Stimulated activated CD4-positive, alpha-beta T cell treated with anti-CD3 and anti-CD28 coated beads, Interleukin-1b, Interleukin-23, amount 100 ng/mL, for 4 hours (primary cell): ENCODE measurements around the gene AP1M2.
"Not testable (repeated sequence)": the region's sequence is repeated elsewhere in the genome, so short reads cannot be mapped to it uniquely, and the experiment has no call there.

Experiments used
- DNase-seq, 2 donors: peaks; one replicate each; pipeline ENCODE4 v3.0.0-alpha.2; 2020; ENCODE audit warnings: low read depth in 2 of 2

AP1M2 gene

DNA sequence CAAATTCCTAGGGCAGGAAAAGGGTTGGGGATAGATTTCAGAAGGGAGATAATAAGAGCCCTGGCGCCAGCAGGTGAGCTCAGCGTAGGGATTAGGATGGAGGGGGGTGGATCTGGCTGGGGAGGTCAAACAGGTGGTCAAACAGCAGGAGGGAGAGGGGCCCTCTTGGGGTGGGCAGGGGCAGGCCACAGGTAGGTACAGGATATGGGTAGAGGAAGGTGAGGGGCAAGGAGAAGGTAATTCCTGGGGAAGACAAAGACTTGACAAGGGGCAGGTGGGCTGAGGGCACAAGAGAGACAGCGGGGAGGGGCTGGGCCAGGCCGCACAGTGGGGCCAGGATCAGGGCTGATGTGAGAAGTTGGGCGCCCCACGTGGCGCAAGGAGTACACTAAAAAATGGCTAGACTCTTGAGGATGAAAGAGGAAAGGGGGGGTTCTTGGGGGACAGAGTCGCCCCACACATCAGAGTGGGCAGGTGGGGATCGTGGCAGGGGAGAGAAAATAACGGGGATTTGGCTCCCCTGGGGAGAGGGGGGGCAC is 22.0 kb downstream of the AP1M2 start:
- peak; percentile 37 to 50 for DNase-seq

DNA sequence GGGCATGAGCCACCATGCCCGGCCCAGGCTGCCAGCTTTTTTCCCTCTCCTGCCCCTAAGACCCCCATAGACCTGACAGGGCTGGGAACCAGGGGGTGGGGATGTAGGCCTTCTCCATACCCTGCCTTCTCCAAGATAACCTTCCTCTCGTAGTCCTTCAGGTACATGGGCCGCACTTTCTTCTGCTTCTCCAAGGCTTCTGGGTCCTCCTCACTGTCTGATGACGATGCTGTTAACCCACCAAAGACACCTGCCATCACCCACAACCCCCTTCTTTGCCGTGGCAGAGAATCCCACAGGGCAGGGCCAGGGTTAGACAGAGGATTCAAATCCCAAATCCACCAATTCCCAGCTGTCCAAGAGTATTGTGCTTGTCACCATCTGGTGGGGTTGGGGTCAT is 24.5 kb downstream of the AP1M2 start:
- no peak for DNase-seq

DNA sequence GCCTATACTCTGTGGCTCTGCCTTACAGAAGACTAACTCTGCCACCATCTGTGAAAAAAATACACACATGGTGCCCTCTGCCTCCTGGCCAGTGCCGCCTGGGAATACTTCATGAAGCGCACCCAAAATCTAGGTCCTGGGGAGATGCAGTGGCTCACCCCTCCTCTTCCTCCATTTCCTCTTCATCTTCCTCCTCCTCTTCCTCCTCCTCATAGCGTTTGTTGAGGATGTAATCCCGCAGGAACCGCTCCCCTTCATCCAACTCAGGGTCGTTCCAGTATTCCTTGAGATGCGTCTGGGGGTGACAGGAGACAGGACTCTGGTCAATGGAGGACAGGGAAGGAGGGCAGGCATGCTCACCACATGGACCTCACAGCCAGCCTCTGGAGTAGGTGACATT is 27.0 kb downstream of the AP1M2 start:
- DNase-seq = no peak

DNA sequence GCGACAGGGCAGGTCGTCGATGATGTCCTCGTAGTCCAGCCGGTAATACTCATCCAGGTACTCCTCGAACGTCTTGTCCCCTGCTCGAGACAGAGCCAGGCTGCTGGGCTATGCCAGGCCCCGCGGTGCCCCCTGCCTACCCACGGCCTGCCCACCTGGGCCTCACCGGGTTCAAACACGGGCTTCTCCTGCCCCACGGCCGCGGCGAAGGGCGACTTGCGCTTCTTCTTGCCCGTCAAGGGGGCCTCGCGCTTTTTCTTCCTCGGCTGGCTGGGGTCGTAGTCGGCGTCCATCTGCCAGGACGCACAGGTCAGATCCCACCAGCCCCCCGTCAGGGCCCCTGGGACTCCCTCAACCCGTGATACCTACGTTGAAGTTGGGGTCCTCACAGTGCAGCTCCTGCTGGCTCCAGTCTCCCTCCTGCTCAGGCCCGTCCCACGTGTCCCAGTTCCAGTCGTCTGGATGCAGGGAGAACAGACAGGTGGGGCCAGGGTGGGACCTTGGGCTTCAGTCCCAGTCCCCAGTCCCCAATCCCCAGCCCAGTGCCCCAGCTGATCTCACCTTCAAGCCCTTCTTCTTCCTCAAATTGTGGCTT is 29.4 kb downstream of the AP1M2 start:
- no peak for DNase-seq

DNA sequence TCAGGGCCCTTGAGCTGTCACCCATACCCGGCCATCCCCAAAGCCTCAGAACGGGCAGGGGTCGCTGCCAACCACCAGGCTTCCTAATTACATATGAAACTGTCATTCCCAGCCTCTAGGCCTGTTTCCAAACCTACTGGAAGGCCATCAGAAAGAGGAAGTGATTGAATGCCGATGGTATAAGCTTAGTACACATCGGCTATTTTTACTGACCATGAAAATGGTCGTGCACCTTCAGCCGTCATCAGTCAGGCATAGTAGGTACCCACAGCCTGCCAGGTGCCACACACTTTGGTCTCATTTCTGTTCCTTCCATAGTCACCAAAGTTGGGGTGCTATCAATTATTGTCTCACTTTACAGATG is 31.5 kb downstream of the AP1M2 start:
- DNase-seq = no peak

- DNase-seq = no peak
Observed at GRCh38 chr19:10554760-10555609, 32.1 kb downstream of the AP1M2 start.

GRCh38 chr19:10553943-10554381 is 33.1 kb downstream of the AP1M2 start:
- DNase-seq = no peak

GRCh38 chr19:10553087-10553667 is 33.9 kb downstream of the AP1M2 start:
- no peak for DNase-seq

GRCh38 chr19:10552510-10553053 is 34.5 kb downstream of the AP1M2 start:
- no peak for DNase-seq

DNA sequence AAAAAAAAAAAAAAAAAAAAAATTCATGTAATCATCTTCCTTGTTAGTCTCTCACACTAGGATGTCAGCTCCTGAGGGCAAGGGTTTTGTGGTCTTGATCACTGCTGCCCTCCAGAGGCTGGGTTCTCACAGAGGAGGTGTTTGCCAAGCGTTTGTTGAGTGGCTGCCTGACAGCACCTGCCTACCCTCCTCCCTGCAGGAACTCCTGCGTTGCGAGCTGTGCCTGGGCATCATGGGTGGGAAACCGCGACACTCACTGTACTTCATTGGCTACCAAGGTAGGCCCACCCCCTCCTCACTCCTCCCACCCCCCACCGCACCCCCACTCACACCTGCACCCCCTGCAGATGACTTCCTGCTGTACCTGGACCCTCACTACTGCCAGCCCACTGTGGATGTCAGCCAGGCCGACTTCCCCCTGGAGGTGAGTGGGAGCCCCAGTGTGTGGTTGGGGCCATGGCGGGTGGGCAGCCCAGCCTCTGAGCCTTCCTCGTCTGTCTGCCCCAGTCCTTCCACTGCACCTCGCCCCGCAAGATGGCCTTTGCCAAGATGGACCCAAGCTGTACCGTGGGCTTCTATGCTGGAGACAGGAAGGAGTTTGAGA is 35.3 kb downstream of the AP1M2 start:
- no peak for DNase-seq

GRCh38 chr19:10551006-10551405 is 36.1 kb downstream of the AP1M2 start:
- not testable (repeated sequence) for DNase-seq

DNA sequence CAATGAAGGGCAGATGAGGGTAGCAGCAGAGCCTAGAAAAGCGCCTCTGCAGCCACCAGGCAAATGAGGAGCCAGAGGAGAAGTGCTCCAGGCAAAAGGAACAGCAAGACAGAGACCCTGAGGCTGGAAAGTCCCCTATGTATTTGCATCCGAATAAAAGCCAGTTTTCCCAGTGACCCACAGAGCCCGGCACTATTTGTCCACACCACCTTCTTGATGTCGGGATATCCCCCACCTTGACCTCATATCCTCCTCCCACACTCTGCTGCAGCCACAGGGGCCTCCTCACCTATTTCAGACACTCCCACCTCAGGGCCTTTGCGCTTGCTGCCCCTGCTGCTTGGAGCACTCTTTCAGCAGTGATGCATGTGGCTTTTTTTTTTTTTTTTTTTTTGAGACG is 36.8 kb downstream of the AP1M2 start:
- no peak for DNase-seq

DNA sequence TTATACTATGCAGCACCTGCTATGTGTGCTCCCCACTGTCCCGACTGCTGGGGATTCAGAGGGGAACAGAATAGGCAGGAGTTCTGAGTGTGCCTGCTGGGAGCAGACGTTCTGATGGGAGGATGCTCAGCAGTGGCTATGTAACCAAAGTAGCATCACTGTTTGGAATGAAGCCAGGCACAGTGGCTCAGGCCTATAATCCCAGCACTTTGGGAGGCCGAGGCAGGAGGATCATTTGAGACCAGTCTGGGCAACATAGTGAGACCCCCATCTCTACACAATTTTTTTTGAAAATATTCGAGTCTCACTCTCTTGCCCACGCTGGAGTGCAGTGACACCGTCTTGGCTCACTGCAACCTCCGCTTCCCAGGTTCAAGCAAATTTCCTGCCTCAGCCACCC is 37.4 kb downstream of the AP1M2 start:
- DNase-seq = no peak

- no peak for DNase-seq
Observed at GRCh38 chr19:10548746-10549276, 38.3 kb downstream of the AP1M2 start.

DNA sequence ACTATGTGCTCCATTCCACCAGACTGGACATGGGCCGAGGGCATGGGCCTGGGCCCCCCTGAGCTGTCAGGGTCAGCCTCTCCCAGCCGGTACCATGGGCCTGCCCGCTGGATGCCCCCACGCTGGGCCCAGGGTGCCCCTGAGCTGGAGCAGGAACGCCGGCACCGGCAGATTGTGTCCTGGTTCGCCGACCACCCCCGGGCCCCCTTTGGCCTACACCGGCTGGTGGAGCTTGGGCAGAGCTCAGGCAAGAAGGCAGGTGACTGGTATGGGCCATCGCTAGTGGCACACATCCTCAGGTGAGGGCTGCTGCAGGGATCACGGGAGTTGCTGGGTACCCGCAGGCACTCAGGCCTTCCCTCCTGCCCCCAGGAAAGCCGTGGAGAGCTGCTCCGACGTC is 40.3 kb downstream of the AP1M2 start:
- DNase-seq = no peak

- no peak for DNase-seq
Observed at GRCh38 chr19:10544753-10545251, 42.3 kb downstream of the AP1M2 start.

GRCh38 chr19:10544242-10544752 is 42.8 kb downstream of the AP1M2 start:
- no peak for DNase-seq

- DNase-seq = peak; percentile 66 to 79
Observed at GRCh38 chr19:10543420-10544241, 43.5 kb downstream of the AP1M2 start, which contains the start of gene ATG4D. Gene ATG4D, plus strand, starts transcription at chr19:10543904. Its CDS starts 187 bp downstream, at chr19:10544091.

- DNase-seq = no peak
Observed at GRCh38 chr19:10543059-10543419, 44.1 kb downstream of the AP1M2 start.

GRCh38 chr19:10539016-10539415 is 48.1 kb downstream of the AP1M2 start:
- DNase-seq = not testable (repeated sequence)
